Mesenchymal stem cell (in vitro differentiated cells and primary cell): ENCODE measurements around the gene TRMT11.
A peak's percentile ranks its signal among the peaks of the same experiment; 100 is the strongest.

Experiments
- DNase-seq: peaks from one replicate; pipeline ENCODE4 v3.0.0-alpha.2; 2013
- H2AFZ ChIP-seq: one replicate; pipeline ENCODE4 v1.6.1; 2013; ENCODE audit warnings: low read depth, mild to moderate bottlenecking, control low read depth, inconsistent platforms, low read length, moderate library complexity
- H2AK5ac ChIP-seq: 2 replicates; pipeline ENCODE4 v1.6.1; 2013; ENCODE audit warnings: low read length, moderate library complexity, mild to moderate bottlenecking, inconsistent platforms; ENCODE audit not compliant: severe bottlenecking
- H2BK120ac ChIP-seq: one replicate; pipeline ENCODE4 v1.6.1; 2013; ENCODE audit warnings: low read depth, mild to moderate bottlenecking, inconsistent platforms, low read length, moderate library complexity
- H2BK12ac ChIP-seq, 2 experiments: one replicate each; pipeline ENCODE4 v1.6.1; 2013; ENCODE audit warnings: inconsistent platforms in 2 of 2, low read length in 2 of 2, mild to moderate bottlenecking in 2 of 2, moderate library complexity in 2 of 2, control low read depth in 1 of 2
- H2BK15ac ChIP-seq: one replicate; pipeline ENCODE4 v1.6.1; 2013; ENCODE audit warnings: mild to moderate bottlenecking, low read depth, inconsistent platforms; ENCODE audit not compliant: poor library complexity, severe bottlenecking
- H2BK5ac ChIP-seq: 2 replicates; pipeline ENCODE4 v1.6.1; 2013; ENCODE audit warnings: low read depth, mild to moderate bottlenecking, low read length, control low read depth, inconsistent platforms; ENCODE audit not compliant: poor library complexity, severe bottlenecking
- H3K14ac ChIP-seq, 2 experiments: one replicate each; pipeline ENCODE4 v1.6.1; 2013; ENCODE audit warnings: inconsistent platforms in 2 of 2, low read length in 2 of 2, control low read depth in 1 of 2, mild to moderate bottlenecking in 1 of 2, moderate library complexity in 1 of 2
- H3K18ac ChIP-seq, 2 experiments: one replicate each; pipeline ENCODE4 v1.6.1; 2013; ENCODE audit warnings: inconsistent platforms in 2 of 2, low read length in 2 of 2, control low read depth in 1 of 2, low read depth in 1 of 2, mild to moderate bottlenecking in 1 of 2
- H3K23ac ChIP-seq, 2 experiments: one replicate each; pipeline ENCODE4 v1.6.1; 2013; ENCODE audit warnings: inconsistent platforms in 2 of 2, low read length in 2 of 2, mild to moderate bottlenecking in 2 of 2, moderate library complexity in 2 of 2, control low read depth in 1 of 2
- H3K27ac ChIP-seq: 2 replicates; pipeline ENCODE4 v1.5.1; 2013; ENCODE audit warnings: mild to moderate bottlenecking, moderate library complexity, low read length, control low read depth, inconsistent platforms; ENCODE audit not compliant: poor library complexity, severe bottlenecking
- H3K27me3 ChIP-seq, 2 experiments: 2 replicates each; pipeline versions ENCODE4 v1.6.1 to v1.7.0; 2013; ENCODE audit warnings: low read length in 2 of 2, mild to moderate bottlenecking in 2 of 2, moderate library complexity in 2 of 2, control low read depth in 1 of 2, inconsistent platforms in 1 of 2; ENCODE audit not compliant: control insufficient read depth in 1 of 2, insufficient read depth in 1 of 2
- H3K36me3 ChIP-seq, 2 experiments: 2 replicates each; pipeline versions ENCODE4 v1.6.1 to v1.7.0; 2013; ENCODE audit warnings: low read length in 2 of 2, control low read depth in 1 of 2, inconsistent platforms in 1 of 2, low read depth in 1 of 2, mild to moderate bottlenecking in 1 of 2; ENCODE audit not compliant: insufficient read depth in 2 of 2, control insufficient read depth in 1 of 2
- H3K4ac ChIP-seq, 2 experiments: one replicate each; pipeline ENCODE4 v1.6.1; 2013; ENCODE audit warnings: inconsistent platforms in 2 of 2, low read length in 2 of 2, mild to moderate bottlenecking in 2 of 2, moderate library complexity in 2 of 2, control low read depth in 1 of 2, low read depth in 1 of 2
- H3K4me1 ChIP-seq: 2 replicates; pipeline ENCODE4 v1.6.1; 2013; ENCODE audit warnings: low read depth, low read length, control low read depth; ENCODE audit not compliant: control insufficient read depth, insufficient read depth
- H3K4me2 ChIP-seq: 2 replicates; pipeline ENCODE4 v1.6.1; 2013; ENCODE audit warnings: low read length, mild to moderate bottlenecking, inconsistent platforms; ENCODE audit not compliant: poor library complexity, severe bottlenecking
- H3K4me3 ChIP-seq, 2 experiments: 2 replicates each; pipeline versions ENCODE4 v1.5.1 to v1.7.0; 2013; ENCODE audit warnings: low read length in 2 of 2, mild to moderate bottlenecking in 2 of 2, control low read depth in 1 of 2, low read depth in 1 of 2; ENCODE audit not compliant: insufficient read depth in 1 of 2
- H3K79me1 ChIP-seq: replicated peaks from 2 replicates; pipeline ENCODE4 v1.6.1; 2013; ENCODE audit warnings: mild to moderate bottlenecking, control low read depth, low read length, inconsistent platforms; ENCODE audit not compliant: poor library complexity, severe bottlenecking
- H3K9ac ChIP-seq: 2 replicates; pipeline ENCODE4 v1.7.0; 2013; ENCODE audit warnings: mild to moderate bottlenecking, low read length, moderate library complexity
- H3K9me3 ChIP-seq: 2 replicates; pipeline ENCODE4 v1.7.0; 2013; ENCODE audit warnings: mild to moderate bottlenecking, low read length; ENCODE audit not compliant: control insufficient read depth
- H4K8ac ChIP-seq: one replicate; pipeline ENCODE4 v1.6.1; 2013; ENCODE audit warnings: inconsistent platforms, mild to moderate bottlenecking, low read length, moderate library complexity
- H4K91ac ChIP-seq: one replicate; pipeline ENCODE4 v1.6.1; 2013; ENCODE audit warnings: mild to moderate bottlenecking, low read length, inconsistent platforms
- WGBS: methylation state at CpG from one replicate; pipeline ENCODE4 v1.1.7; 2013; ENCODE audit warnings: mixed read lengths; 5-methylcytosine and 5-hydroxymethylcytosine counted together

Gene TRMT11

DNA sequence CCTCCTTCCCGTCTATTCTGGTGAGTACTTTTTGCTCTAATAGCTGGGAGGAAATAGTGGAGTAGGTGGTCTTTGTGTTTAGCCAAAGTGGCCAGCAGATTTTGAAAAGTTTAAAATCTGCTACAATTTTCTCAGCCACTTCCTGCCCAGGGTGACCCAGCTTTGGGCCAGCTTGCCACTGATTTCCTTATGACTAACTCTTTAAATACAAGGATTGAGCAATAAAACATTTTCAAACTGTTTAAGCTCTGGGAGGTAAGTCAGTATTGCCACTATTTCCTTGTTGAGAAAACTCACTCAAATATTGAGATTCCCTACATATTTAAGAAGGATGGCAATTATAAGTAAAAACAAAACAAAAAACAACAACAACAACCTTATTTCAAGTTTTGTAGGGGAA, 54.5 kb downstream of the TRMT11 start:
- Histone ChIP-seq H3K4me1 (no peaks in the 10 kb centered on the region), H4K8ac (no peak overlapping the region), H3K27ac (peak overlapping the region; percentile 88), H3K14ac (no peak overlapping the region), H2BK15ac (no peak overlapping the region), H3K4me2 (no peak overlapping the region), H3K9me3 (peaks cover 5% of the 10 kb centered on the region), H3K4ac (no peak overlapping the region), H2BK5ac (no peak overlapping the region), H2AK5ac (no peak overlapping the region), H3K79me1 (peaks cover 10% of the 10 kb centered on the region), H2AFZ (no peak overlapping the region), H3K9ac (peak overlapping the region; percentile 50), H2BK120ac (no peak overlapping the region), H4K91ac (no peak overlapping the region), H3K36me3 (peaks cover 0 to 13% of the 10 kb centered on the region in 2 experiments), H3K4me3 (no peak overlapping the region), H2BK12ac (no peak overlapping the region), H3K18ac (no peak overlapping the region), H3K27me3 (no peaks in the 10 kb centered on the region), H3K23ac (no peak overlapping the region)
- DNase-seq, result peak; percentile 72
- 8% methylated on average over 1 of the region's 1 CpG for WGBS

- Histone ChIP-seq H3K9me3 (peaks cover 5% of the 10 kb centered on the region), H3K4me1 (no peaks in the 10 kb centered on the region), H4K8ac (no peak overlapping the region), H3K4ac (no peak overlapping the region), H3K14ac (no peak overlapping the region), H2BK5ac (no peak overlapping the region), H4K91ac (no peak overlapping the region), H3K27ac (no peak overlapping the region), H3K23ac (no peak overlapping the region), H3K4me2 (no peak overlapping the region), H3K9ac (peak overlapping the region; percentile 16), H2BK15ac (no peak overlapping the region), H3K4me3 (no peak overlapping the region), H3K18ac (no peak overlapping the region), H3K27me3 (no peaks in the 10 kb centered on the region), H2BK12ac (no peak overlapping the region), H3K79me1 (peaks cover 10% of the 10 kb centered on the region), H2AFZ (no peak overlapping the region), H2AK5ac (no peak overlapping the region), H2BK120ac (no peak overlapping the region), H3K36me3 (peaks cover 0 to 13% of the 10 kb centered on the region in 2 experiments)
- no peak for DNase-seq
Observed at GRCh38 chr6:126041516-126041915, 55.2 kb downstream of the TRMT11 start.

- peaks cover under 1 to 9% of the 10 kb centered on the region in 2 experiments for H3K36me3 ChIP-seq
- WGBS, result 67% methylated on average over 1 of the region's 1 CpG
- DNase-seq, result peak; percentile 56
- no peak overlapping the region for H2BK15ac ChIP-seq
- no peak overlapping the region for H3K4me2 ChIP-seq
- H2AK5ac ChIP-seq, result no peak overlapping the region
- H3K9me3 ChIP-seq, result peaks cover 5% of the 10 kb centered on the region
- no peaks in the 10 kb centered on the region for H3K27me3 ChIP-seq
- no peak overlapping the region for H2BK120ac ChIP-seq
- peaks cover 5% of the 10 kb centered on the region for H3K79me1 ChIP-seq
- H3K9ac ChIP-seq, result no peak overlapping the region
- H2BK5ac ChIP-seq, result no peak overlapping the region
- no peak overlapping the region for H2AFZ ChIP-seq
- H3K18ac ChIP-seq, result no peak overlapping the region
- H3K4me3 ChIP-seq, result no peak overlapping the region
- no peak overlapping the region for H2BK12ac ChIP-seq
- H3K4ac ChIP-seq, result no peak overlapping the region
- H3K27ac ChIP-seq, result no peak overlapping the region
- H3K14ac ChIP-seq, result no peak overlapping the region
- H3K4me1 ChIP-seq, result no peaks in the 10 kb centered on the region
- no peak overlapping the region for H4K8ac ChIP-seq
- H4K91ac ChIP-seq, result no peak overlapping the region
- H3K23ac ChIP-seq, result no peak overlapping the region
Observed at GRCh38 chr6:126042001-126042419, 55.7 kb downstream of the TRMT11 start.

- Histone ChIP-seq H3K36me3 (peaks cover 8 to 18% of the 10 kb centered on the region in 2 experiments), H4K91ac (no peak overlapping the region), H2BK12ac (no peak overlapping the region), H4K8ac (no peak overlapping the region), H3K9me3 (peaks cover 5% of the 10 kb centered on the region), H3K4me3 (no peak overlapping the region), H2BK120ac (no peak overlapping the region), H3K18ac (no peak overlapping the region), H2BK5ac (no peak overlapping the region), H3K79me1 (peaks cover 12% of the 10 kb centered on the region), H2BK15ac (no peak overlapping the region), H3K4ac (no peak overlapping the region), H3K9ac (no peak overlapping the region), H2AFZ (no peak overlapping the region), H3K27me3 (no peaks in the 10 kb centered on the region), H3K4me2 (no peak overlapping the region), H3K27ac (no peak overlapping the region), H3K4me1 (no peaks in the 10 kb centered on the region), H2AK5ac (no peak overlapping the region), H3K14ac (no peak overlapping the region), H3K23ac (peak overlapping the region in 1 of 2 experiments; percentile 50)
- WGBS, result 93% methylated on average over 7 of the region's 7 CpGs
- DNase-seq, result no peak
Observed at GRCh38 chr6:126047648-126048047, 61.3 kb downstream of the TRMT11 start.
